ENCODE measurements around the gene SGTA.

DNA sequence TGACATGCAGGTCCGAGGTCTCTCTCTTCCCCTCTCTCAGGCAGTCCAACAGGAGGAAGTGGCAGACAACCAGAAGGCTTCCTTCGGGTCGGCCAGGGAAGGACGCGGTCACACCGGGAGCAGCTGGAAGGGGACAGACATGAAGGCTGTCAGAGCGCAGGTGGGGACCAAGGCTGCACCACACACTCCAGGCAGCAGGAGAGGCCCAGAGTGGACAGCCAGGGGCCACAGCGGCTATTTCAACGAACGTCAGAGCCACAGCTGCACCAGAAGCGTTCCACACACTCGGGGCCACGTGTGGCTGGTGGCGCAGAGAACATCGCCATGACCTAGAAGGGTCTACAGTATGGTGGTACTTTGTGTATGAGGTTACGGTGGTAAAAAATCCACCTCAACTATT lies 27.3 kb downstream of the SGTA start:
- TF ChIP-seq, protein P1, sequence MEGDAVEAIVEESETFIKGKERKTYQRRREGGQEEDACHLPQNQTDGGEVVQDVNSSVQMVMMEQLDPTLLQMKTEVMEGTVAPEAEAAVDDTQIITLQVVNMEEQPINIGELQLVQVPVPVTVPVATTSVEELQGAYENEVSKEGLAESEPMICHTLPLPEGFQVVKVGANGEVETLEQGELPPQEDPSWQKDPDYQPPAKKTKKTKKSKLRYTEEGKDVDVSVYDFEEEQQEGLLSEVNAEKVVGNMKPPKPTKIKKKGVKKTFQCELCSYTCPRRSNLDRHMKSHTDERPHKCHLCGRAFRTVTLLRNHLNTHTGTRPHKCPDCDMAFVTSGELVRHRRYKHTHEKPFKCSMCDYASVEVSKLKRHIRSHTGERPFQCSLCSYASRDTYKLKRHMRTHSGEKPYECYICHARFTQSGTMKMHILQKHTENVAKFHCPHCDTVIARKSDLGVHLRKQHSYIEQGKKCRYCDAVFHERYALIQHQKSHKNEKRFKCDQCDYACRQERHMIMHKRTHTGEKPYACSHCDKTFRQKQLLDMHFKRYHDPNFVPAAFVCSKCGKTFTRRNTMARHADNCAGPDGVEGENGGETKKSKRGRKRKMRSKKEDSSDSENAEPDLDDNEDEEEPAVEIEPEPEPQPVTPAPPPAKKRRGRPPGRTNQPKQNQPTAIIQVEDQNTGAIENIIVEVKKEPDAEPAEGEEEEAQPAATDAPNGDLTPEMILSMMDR (IDR thresholded peaks at IDR 0.05) = no peak
- TF ChIP-seq POLR2A (IDR thresholded peaks at IDR 0.05) = no peak
